ENCODE data around the gene SUPT20HL2. TPM values are rescaled to one million over a fixed set of nuclear protein-coding genes. Genes with fewer than 3 reads are reported as not detected.

SUPT20HL2 gene
- total RNA-seq, 1 experiment from 2014 or later: not detected

DNA sequence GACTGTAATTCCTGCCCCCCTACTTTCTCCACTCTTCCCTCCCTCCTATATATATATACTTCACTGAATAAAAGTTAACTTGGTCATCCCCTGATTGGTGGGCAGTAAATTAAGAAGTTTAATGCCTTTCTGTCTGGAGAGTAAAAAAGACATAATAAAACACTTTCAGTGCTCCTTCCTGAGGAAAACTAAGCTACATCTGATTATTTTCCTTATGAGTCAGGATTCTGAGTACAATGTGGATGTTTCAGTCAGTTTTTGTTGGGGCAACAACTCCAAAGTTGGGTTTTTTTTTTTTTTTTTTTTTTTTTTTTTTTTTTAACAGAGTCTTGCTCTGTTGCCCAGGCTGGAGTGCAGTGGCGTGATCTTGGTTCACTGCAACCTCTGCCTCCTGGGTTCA, 22.0 kb upstream of the SUPT20HL2 start:
- Histone ChIP-seq H4K8ac (replicated peaks; ENCODE audit: insufficient read length, low read depth, low read length) (no peak overlapping the region), H2BK15ac (ENCODE audit: low read depth, low read length) (no peak overlapping the region), H4K5ac (ENCODE audit: insufficient read length, low read depth, low read length) (no peak overlapping the region), H2AFZ (ENCODE audit: low read length) (no peak overlapping the region), H2BK120ac (ENCODE audit: low read depth, low read length, poor library complexity, severe bottlenecking) (no peak overlapping the region), H2AK5ac (ENCODE audit: insufficient read length, low read length) (no peak overlapping the region), H3K56ac (ENCODE audit: insufficient read length, low read depth, low read length) (no peak overlapping the region), H3K79me2 (ENCODE audit: insufficient read depth, low read length) (no peaks in the 10 kb centered on the region), H3K4me2 (ENCODE audit: insufficient read depth, insufficient read length, low read length) (no peak overlapping the region), H3K4me1 (ENCODE audit: insufficient read depth, low read length) (no peaks in the 10 kb centered on the region), H3K14ac (ENCODE audit: insufficient read depth, low read length) (no peak overlapping the region), H3K23me2 (ENCODE audit: insufficient read length, low read depth, low read length, poor library complexity, severe bottlenecking) (no peaks in the 10 kb centered on the region), H3K27me3 (ENCODE audit: insufficient read depth, low read length) (no peaks in the 10 kb centered on the region), H4K20me1 (ENCODE audit: control insufficient read depth, insufficient read depth, insufficient read length) (no peaks in the 10 kb centered on the region), H4K91ac (ENCODE audit: insufficient read length, low read depth, low read length) (no peak overlapping the region), H3K4ac (ENCODE audit: low read depth, low read length) (no peak overlapping the region), H3T11ph (ENCODE audit: low read length) (no peak overlapping the region), H2BK20ac (ENCODE audit: low read depth, low read length, poor library complexity, severe bottlenecking) (no peak overlapping the region), H3K27ac (ENCODE audit: insufficient read length, low read depth, low read length) (no peak overlapping the region), H3K9me3 (ENCODE audit: control insufficient read depth, low read depth, low read length) (no peaks in the 10 kb centered on the region), H3K9ac (ENCODE audit: extremely low read depth, insufficient read length, low read length) (no peak overlapping the region), H3K23ac (ENCODE audit: insufficient read length, low read depth, low read length) (no peak overlapping the region), H2BK5ac (ENCODE audit: insufficient read length, low read length) (no peak overlapping the region), H3K79me1 (ENCODE audit: insufficient read depth, low read depth, low read length, poor library complexity, severe bottlenecking) (no peaks in the 10 kb centered on the region), H2BK12ac (ENCODE audit: insufficient read length, low read depth, low read length) (no peak overlapping the region), H3K18ac (ENCODE audit: insufficient read length, low read depth, low read length) (no peak overlapping the region)
- Mint-ChIP-seq H3K9me3 (peaks cover 0 to 3% of the 10 kb centered on the region in 2 experiments; a peak in 2 of 5 replicates), H3K27me3 (ENCODE audit: low read depth) (no peaks in the 10 kb centered on the region; the same call in 1 of the 2 replicates), H3K4me1 (no peaks in the 10 kb centered on the region), H3K4me3 (no peak overlapping the region), H3K27ac (no peak overlapping the region), H3K36me3 (ENCODE audit: insufficient read depth in 1 of 3, low read depth in 3 of 3) (peaks cover 0 to 1% (median 0%) of the 10 kb centered on the region in 3 experiments; a peak in 1 of 7 replicates)
- TF ChIP-seq, protein P1, sequence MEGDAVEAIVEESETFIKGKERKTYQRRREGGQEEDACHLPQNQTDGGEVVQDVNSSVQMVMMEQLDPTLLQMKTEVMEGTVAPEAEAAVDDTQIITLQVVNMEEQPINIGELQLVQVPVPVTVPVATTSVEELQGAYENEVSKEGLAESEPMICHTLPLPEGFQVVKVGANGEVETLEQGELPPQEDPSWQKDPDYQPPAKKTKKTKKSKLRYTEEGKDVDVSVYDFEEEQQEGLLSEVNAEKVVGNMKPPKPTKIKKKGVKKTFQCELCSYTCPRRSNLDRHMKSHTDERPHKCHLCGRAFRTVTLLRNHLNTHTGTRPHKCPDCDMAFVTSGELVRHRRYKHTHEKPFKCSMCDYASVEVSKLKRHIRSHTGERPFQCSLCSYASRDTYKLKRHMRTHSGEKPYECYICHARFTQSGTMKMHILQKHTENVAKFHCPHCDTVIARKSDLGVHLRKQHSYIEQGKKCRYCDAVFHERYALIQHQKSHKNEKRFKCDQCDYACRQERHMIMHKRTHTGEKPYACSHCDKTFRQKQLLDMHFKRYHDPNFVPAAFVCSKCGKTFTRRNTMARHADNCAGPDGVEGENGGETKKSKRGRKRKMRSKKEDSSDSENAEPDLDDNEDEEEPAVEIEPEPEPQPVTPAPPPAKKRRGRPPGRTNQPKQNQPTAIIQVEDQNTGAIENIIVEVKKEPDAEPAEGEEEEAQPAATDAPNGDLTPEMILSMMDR (conservative IDR thresholded peaks at IDR 0.05): no peak
- WGBS (ENCODE audit: extremely low coverage, insufficient read length, low lambda C conversion rate): no CpG with 5 or more reads among the region's 1 CpG
- no peak for DNase-seq
